Ovary (tissue), 9 donors: ENCODE data around the gene EBF4. TPM values are rescaled to one million over a fixed set of nuclear protein-coding genes. Genes with fewer than 3 reads are reported as not detected.

Experiments
- DNase-seq, 5 donors: peaks; one replicate each; pipeline ENCODE4 v3.0.0-alpha.2; 2019 to 2020
- H3K27ac ChIP-seq, 2 donors: fragments of 200-600 bp; one replicate each; pipeline versions ENCODE4 v1.5.1 to v1.8.0; 2019 to 2022
- H3K27me3 ChIP-seq: fragments of 200-600 bp; one replicate; pipeline ENCODE4 v1.8.0; 2022
- H3K36me3 ChIP-seq: fragments of 200-600 bp; sonication (generic); one replicate; pipeline ENCODE4 v1.5.1; 2019
- H3K4me1 ChIP-seq: one replicate; pipeline ENCODE4 v1.8.1; 2013; ENCODE audit warnings: mild to moderate bottlenecking, moderate library complexity; ENCODE audit not compliant: insufficient read depth
- H3K4me3 ChIP-seq: fragments of 200-600 bp; sonication (generic); one replicate; pipeline ENCODE4 v1.5.1; 2017
- H3K9me3 ChIP-seq, 2 donors: fragments of 200-600 bp in 1 of 2; sonication (generic) in 1 of 2; one replicate each; pipeline versions ENCODE4 v1.5.1 to v1.8.1; 2013 to 2019; ENCODE audit warnings: mild to moderate bottlenecking in 1 of 2, moderate library complexity in 1 of 2
- EP300 ChIP-seq: sonication (generic); formaldehyde crosslinking; IDR thresholded peaks from one replicate; pipeline ENCODE4 v1.6.1; 2017; ENCODE audit warnings: antibody characterized with exemption
- POLR2A ChIP-seq: fragments of 450-650 bp; IDR thresholded peaks from one replicate; pipeline ENCODE4 v1.6.1; 2017; ENCODE audit warnings: antibody characterized with exemption, mild to moderate bottlenecking, moderate library complexity
- WGBS, 3 donors: extraction: QIAGEN DNeasy Blood & Tissue Kit in 1 of 3; methylation state at CpG; one replicate each; pipeline versions ENCODE4 v1.1.5 to v1.1.7; 2013 to 2017; 5-methylcytosine and 5-hydroxymethylcytosine counted together
- intact Hi-C, 4 donors: fragments of 100-400 bp; cut with DNase I; formaldehyde crosslinking; loops; one replicate each; pipeline versions ENCODE4 v1.11.0 to v1.15.1; 2022 to 2023
- polyA plus RNA-seq, 2 donors: library from polyadenylated mRNA; stranded (reverse); fragments of 200-250 nt in 1 of 2; fragments of 350-450 nt in 1 of 2; fragmentation: Illumina TruSeq in 1 of 2; extraction: RNeasy Lipid Tissue Mini Kit (QIAGEN cat#74804) in 1 of 2; gene quantifications; one replicate each; pipeline ENCODE4 v1.2.3, GENCODE V29; 2013 to 2014
- total RNA-seq, 7 donors: library from RNA; depleted of rRNA in 2 of 7; stranded (reverse); fragments of >200 nt in 2 of 7; fragmentation: NEBNext Ultra II Directional in 3 of 7; extraction: Animal tissue kit (Norgen Biotek cat#: 25700) in 3 of 7; gene quantifications; one replicate each; pipeline versions ENCODE4 v1.1.0 to v1.2.4, GENCODE V29; 2016 to 2023
- TF ChIP-seq, protein P1 (sequence below), 3 donors: fragments of 450-650 bp in 2 of 3; fragments of 200-600 bp in 1 of 3; IDR thresholded peaks; one replicate each; pipeline versions ENCODE4 v1.5.1 to v1.8.0; 2016 to 2022; ENCODE audit warnings: antibody characterized with exemption in 3 of 3, mild to moderate bottlenecking in 1 of 3
- donor health status: DM: no; HTN: no; CAD: no; lungs with moderate emphysema.
- donor health status: DM: no; HTN: no; CAD: no.
- donor health status: Bipolar disorder and iron deficiency.
- donor health status: DM: yes; HTN: yes; CAD: no.
- donor health status: DM: no; HTN: no; CAD: no.
- donor health status: DM: yes; HTN: yes; CAD: no.

Gene EBF4
- total and polyA plus RNA-seq, 9 donors = 9.4 to 67.7 (median 36.2) TPM

DNA sequence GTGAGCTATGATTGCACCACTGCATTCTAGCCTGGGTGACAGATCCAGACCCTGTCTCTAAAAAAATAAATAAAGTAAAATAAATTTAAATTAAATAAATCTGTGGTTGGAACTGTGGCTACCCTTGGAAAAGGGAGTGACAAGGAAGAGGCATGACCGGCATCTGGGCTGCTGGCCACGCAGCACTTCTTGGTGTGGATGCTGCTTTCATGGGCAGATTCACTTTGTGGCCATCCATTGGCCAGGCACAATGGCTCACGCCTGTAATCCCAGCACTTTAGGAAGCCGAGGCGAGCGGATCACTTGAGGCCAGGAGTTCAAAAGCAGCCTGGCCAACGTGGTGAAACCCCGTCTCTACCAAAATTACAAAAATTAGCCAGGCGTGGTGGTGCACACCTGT, 16.1 kb downstream of the EBF4 start:
- 88 to 94% (median 90%) methylated on average over 9 of the region's 9 CpGs for WGBS, 3 donors
- Histone ChIP-seq H3K9me3 (no peaks in the 10 kb centered on the region), H3K4me3 (no peak overlapping the region), H3K4me1 (no peaks in the 10 kb centered on the region), H3K36me3 (no peaks in the 10 kb centered on the region), H3K27ac (no peak overlapping the region), H3K27me3 (no peaks in the 10 kb centered on the region)
- TF ChIP-seq, protein P1, sequence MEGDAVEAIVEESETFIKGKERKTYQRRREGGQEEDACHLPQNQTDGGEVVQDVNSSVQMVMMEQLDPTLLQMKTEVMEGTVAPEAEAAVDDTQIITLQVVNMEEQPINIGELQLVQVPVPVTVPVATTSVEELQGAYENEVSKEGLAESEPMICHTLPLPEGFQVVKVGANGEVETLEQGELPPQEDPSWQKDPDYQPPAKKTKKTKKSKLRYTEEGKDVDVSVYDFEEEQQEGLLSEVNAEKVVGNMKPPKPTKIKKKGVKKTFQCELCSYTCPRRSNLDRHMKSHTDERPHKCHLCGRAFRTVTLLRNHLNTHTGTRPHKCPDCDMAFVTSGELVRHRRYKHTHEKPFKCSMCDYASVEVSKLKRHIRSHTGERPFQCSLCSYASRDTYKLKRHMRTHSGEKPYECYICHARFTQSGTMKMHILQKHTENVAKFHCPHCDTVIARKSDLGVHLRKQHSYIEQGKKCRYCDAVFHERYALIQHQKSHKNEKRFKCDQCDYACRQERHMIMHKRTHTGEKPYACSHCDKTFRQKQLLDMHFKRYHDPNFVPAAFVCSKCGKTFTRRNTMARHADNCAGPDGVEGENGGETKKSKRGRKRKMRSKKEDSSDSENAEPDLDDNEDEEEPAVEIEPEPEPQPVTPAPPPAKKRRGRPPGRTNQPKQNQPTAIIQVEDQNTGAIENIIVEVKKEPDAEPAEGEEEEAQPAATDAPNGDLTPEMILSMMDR (IDR thresholded peaks at IDR 0.05) = no peak
- no peak for TF ChIP-seq EP300
- TF ChIP-seq POLR2A = no peak
- DNase-seq = no peak
- intact Hi-C loops = no loop called here

DNA sequence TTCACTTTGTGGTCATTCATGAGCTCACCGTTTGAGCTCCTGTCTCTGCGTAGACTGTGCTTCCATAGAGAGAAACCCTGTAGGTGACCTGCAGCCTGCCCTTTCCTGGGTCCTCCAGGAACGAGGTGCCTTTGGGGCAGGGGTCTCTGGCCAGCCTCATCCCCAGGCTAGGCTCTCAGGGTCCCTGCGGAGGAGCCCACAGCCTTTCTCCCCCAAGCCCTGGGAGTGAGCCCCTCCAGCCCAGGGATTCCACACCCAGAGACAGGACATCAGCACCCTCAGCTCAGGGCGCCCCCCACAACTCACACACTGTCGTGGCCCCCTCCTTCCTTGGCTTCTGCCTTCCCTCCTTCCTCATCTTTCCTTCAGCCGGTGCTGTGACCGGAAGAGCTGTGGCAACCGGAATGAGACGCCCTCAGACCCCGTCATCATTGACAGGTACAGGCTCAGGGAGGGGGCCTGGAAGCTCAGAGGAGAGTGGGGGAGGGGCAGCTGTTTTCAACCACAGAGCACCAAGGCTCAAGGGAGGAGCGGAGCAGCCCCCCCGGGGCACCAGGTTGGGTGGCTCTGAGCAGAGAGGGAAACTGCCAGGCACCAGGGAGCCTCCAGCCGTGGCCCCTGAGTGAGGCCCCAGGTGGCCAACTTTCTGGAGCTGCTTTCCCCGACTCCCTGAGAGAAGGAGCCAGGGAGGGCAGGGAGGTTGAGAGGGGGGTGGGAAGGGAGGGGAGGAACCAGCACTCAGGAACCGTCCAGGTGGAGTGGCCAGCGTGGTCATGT, 16.8 kb downstream of the EBF4 start:
- Histone ChIP-seq H3K4me1 (no peaks in the 10 kb centered on the region), H3K9me3 (no peaks in the 10 kb centered on the region), H3K27me3 (no peaks in the 10 kb centered on the region), H3K36me3 (no peaks in the 10 kb centered on the region), H3K27ac (no peak overlapping the region), H3K4me3 (no peak overlapping the region)
- TF ChIP-seq EP300 = no peak
- no peak for TF ChIP-seq POLR2A
- TF ChIP-seq, protein P1 (IDR thresholded peaks at IDR 0.05) = no peak
- DNase-seq = no peak
- intact Hi-C loops = no loop called here
- 73 to 78% (median 74%) methylated on average over 17 of the region's 17 CpGs for WGBS, 3 donors

DNA sequence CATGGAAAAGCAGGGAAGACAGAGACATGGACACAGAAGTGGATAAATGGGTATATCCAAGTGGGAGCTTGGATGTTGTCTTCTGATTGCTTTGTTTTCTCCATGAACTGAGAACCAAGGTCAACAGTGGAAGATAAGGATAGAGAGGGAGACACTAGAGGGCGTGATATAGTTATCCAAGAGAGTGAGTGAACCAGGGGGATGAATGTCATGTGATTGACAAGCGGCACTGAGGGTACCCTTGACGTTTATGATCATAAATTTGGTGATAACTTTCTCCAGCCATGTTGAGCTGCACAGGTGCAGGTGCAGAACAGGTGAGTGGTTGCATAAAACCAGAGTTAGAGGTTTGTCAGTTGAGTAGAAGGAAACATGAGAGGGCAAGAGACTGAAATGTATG, 20.7 kb downstream of the EBF4 start:
- H3K4me1 ChIP-seq = no peaks in the 10 kb centered on the region
- no peak for DNase-seq
- TF ChIP-seq POLR2A (no peak), EP300 (no peak)
- TF ChIP-seq, protein P1 (IDR thresholded peaks at IDR 0.05) = no peak
- H3K36me3 ChIP-seq = no peaks in the 10 kb centered on the region
- no peak overlapping the region for H3K27ac ChIP-seq
- WGBS, 3 donors = 43 to 47% (median 46%) methylated on average over 3 of the region's 3 CpGs
- H3K27me3 ChIP-seq = no peaks in the 10 kb centered on the region
- no peaks in the 10 kb centered on the region for H3K9me3 ChIP-seq
- no peak overlapping the region for H3K4me3 ChIP-seq
- intact Hi-C loops = no loop called here

DNA sequence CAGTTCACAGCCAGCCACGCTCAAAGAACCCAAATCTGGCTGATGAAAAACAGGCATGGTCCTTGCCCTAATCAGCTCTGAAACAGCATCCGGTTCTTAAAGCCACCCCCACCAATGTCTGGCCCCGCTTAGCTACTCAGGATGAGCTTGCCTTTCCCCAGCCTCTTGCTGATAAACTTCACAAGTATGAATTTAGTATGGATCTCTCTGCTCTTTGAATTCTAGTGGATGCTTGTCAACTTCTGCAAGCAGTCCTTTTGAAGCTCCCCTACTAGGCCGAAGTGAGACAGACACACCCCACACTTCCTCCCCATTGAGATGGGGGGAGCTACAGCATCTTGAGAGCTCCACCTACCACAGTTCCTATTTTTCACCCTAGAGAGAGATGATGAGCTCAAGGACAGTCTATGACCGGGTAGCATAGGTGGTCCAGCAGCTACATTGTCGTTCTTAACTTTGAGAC, 36.7 kb downstream of the EBF4 start:
- Histone ChIP-seq H3K4me3 (no peak overlapping the region), H3K4me1 (no peaks in the 10 kb centered on the region), H3K27ac (no peak overlapping the region), H3K9me3 (peaks cover 0 to 4% of the 10 kb centered on the region in 2 donors), H3K36me3 (no peaks in the 10 kb centered on the region), H3K27me3 (no peaks in the 10 kb centered on the region)
- TF ChIP-seq, protein P1 (IDR thresholded peaks at IDR 0.05) = no peak
- no peak for TF ChIP-seq EP300
- no peak for TF ChIP-seq POLR2A
- no peak for DNase-seq
- intact Hi-C loops = no loop called here
- 65 to 75% (median 72%) methylated on average over 6 of the region's 6 CpGs for WGBS, 3 donors
